ENCODE data around the gene PAX5.

PAX5 gene

GRCh38 chr9:36793277-36793676 is 240.8 kb downstream of the PAX5 start:
- DNase-seq = no peak

GRCh38 chr9:36791222-36791950 is 242.7 kb downstream of the PAX5 start:
- DNase-seq = no peak

- DNase-seq = no peak
Measured at GRCh38 chr9:36789886-36790285, 244.2 kb downstream of the PAX5 start.

- DNase-seq = no peak
Measured at GRCh38 chr9:36788534-36788933, 245.5 kb downstream of the PAX5 start.

- no peak for DNase-seq
Measured at GRCh38 chr9:36787709-36788108, 246.4 kb downstream of the PAX5 start.
